Epithelial cell of proximal tubule (primary cell): ENCODE measurements around the gene CIROP. TPM values are rescaled to one million over a fixed set of nuclear protein-coding genes. Genes with fewer than 3 reads are reported as not detected.

ENCODE experiments used
- DNase-seq: peaks from one replicate; pipeline ENCODE4 v3.0.0-alpha.2; 2011; ENCODE audit warnings: low read depth
- H3K4me3 ChIP-seq: 2 replicates; pipeline ENCODE4 v1.5.1; 2011; ENCODE audit warnings: low read depth, mild to moderate bottlenecking, low read length
- total RNA-seq: library from RNA; depleted of rRNA; stranded (reverse); fragments of >200 nt; gene quantifications from 2 replicates; pipeline ENCODE4 v1.2.3, GENCODE V29; 2015
- TF ChIP-seq, protein P1 (sequence below): conservative IDR thresholded peaks from 2 replicates; pipeline ENCODE4 v1.5.1; 2012; ENCODE audit warnings: low read depth, mild to moderate bottlenecking, low read length

CIROP gene
- total RNA-seq, 1 donor from 2014 or later: not detected

DNA sequence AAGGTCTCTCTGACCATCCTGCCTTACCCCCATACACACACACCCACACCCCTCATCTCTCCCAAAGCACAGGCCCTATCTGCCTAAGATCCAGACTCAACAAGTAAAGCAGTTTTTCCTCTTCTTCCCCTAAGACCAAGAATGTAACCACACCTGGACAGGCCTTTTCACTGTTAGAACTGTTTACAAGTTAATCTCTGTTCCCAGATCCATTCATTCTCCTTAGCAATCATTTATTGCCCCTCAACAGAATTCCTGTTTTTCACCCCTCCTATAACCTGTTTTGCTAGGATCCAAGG lies 1.9 kb upstream of the CIROP start:
- DNase-seq: no peak
- TF ChIP-seq, protein P1, sequence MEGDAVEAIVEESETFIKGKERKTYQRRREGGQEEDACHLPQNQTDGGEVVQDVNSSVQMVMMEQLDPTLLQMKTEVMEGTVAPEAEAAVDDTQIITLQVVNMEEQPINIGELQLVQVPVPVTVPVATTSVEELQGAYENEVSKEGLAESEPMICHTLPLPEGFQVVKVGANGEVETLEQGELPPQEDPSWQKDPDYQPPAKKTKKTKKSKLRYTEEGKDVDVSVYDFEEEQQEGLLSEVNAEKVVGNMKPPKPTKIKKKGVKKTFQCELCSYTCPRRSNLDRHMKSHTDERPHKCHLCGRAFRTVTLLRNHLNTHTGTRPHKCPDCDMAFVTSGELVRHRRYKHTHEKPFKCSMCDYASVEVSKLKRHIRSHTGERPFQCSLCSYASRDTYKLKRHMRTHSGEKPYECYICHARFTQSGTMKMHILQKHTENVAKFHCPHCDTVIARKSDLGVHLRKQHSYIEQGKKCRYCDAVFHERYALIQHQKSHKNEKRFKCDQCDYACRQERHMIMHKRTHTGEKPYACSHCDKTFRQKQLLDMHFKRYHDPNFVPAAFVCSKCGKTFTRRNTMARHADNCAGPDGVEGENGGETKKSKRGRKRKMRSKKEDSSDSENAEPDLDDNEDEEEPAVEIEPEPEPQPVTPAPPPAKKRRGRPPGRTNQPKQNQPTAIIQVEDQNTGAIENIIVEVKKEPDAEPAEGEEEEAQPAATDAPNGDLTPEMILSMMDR: no peak
- H3K4me3 ChIP-seq: no peak overlapping the region

GRCh38 chr14:23105348-23105824 lies 597 bp upstream of the CIROP start:
- DNase-seq: no peak
- H3K4me3 ChIP-seq: no peak overlapping the region
- TF ChIP-seq, protein P1: no peak

GRCh38 chr14:23104070-23104590 lies 659 bp downstream of the CIROP start:
- no peak for DNase-seq
- no peak overlapping the region for H3K4me3 ChIP-seq
- TF ChIP-seq, protein P1: no peak

- TF ChIP-seq, protein P1: no peak
- DNase-seq: no peak
These were observed 1.2 kb downstream of the CIROP start for GRCh38 chr14:23103581-23103980.

GRCh38 chr14:23102801-23103200 lies 2.0 kb downstream of the CIROP start:
- no peak overlapping the region for H3K4me3 ChIP-seq
- TF ChIP-seq, protein P1: no peak
- DNase-seq: no peak

More at GRCh38 chr14:23103581-23103980, 1.2 kb downstream of the CIROP start:
- no peak overlapping the region for H3K4me3 ChIP-seq

DNA sequence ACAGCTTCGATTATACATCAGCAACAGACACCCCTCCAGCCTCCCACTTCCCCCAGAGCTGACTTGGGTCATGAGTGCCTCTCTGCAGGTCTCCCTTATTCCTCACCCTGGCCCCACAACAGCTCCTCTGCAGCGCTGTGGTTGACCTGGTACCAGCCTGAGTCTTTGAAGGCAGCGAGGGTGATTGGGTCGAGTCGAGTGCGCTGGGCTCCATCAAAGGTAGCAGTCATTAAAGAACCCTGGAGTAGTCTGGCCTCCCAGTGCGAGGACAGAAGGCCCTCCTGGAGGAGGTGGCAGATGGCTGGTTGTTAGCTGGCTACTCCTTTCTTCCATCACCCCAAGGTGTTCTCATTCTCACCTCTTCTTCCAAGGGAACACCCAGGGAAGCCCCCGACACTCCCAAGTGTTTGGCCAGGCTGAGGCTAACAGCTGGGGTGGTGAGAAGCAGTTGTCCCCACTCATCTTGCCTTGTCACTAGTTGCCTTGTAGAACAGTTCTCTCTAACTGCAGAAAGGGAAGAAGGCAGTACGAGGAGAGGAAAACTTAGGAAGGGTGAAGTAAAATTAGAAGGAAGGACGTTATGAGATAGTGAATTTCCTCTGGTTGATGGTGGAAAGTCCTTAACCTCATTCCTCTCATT lies 2.7 kb downstream of the CIROP start:
- no peak for DNase-seq
- TF ChIP-seq, protein P1: no peak
- no peak overlapping the region for H3K4me3 ChIP-seq
